Astrocyte (in vitro differentiated cells and primary cell): ENCODE data around the gene NCOR1.

Experiments used
- CTCF ChIP-seq: IDR thresholded peaks from 2 replicates; pipeline ENCODE4 v1.5.1; 2011; ENCODE audit warnings: low read depth, mild to moderate bottlenecking, inconsistent platforms, low read length, moderate library complexity; ENCODE audit not compliant: insufficient read depth
- EZH2 ChIP-seq: IDR thresholded peaks from 2 replicates; pipeline ENCODE4 v1.6.1; 2012; ENCODE audit warnings: mild to moderate bottlenecking, low read length, inconsistent platforms; ENCODE audit not compliant: insufficient read depth

- TF ChIP-seq CTCF (no peak), EZH2 (no peak)
Observed at GRCh38 chr17:16141685-16142084, 73.6 kb downstream of the NCOR1 start.
